ENCODE measurements around the gene RADIL.
"Not testable (repeated sequence)": the region's sequence is repeated elsewhere in the genome, so short reads cannot be mapped to it uniquely, and the experiment has no call there.

Gene RADIL

GRCh38 chr7:4911111-4911828 lies 27.8 kb upstream of the RADIL start:
- no peak overlapping the region for H3K4me3 ChIP-seq (ENCODE audit: low read depth, low read length)
- TF ChIP-seq, protein P1, sequence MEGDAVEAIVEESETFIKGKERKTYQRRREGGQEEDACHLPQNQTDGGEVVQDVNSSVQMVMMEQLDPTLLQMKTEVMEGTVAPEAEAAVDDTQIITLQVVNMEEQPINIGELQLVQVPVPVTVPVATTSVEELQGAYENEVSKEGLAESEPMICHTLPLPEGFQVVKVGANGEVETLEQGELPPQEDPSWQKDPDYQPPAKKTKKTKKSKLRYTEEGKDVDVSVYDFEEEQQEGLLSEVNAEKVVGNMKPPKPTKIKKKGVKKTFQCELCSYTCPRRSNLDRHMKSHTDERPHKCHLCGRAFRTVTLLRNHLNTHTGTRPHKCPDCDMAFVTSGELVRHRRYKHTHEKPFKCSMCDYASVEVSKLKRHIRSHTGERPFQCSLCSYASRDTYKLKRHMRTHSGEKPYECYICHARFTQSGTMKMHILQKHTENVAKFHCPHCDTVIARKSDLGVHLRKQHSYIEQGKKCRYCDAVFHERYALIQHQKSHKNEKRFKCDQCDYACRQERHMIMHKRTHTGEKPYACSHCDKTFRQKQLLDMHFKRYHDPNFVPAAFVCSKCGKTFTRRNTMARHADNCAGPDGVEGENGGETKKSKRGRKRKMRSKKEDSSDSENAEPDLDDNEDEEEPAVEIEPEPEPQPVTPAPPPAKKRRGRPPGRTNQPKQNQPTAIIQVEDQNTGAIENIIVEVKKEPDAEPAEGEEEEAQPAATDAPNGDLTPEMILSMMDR (IDR thresholded peaks at IDR 0.05; ENCODE audit: low read depth, low read length): no peak

- no peak overlapping the region for H3K4me3 ChIP-seq (ENCODE audit: low read depth, low read length)
- TF ChIP-seq, protein P1 (IDR thresholded peaks at IDR 0.05; ENCODE audit: low read depth, low read length): no peak
Measured at GRCh38 chr7:4906682-4907081, 23.2 kb upstream of the RADIL start.

DNA sequence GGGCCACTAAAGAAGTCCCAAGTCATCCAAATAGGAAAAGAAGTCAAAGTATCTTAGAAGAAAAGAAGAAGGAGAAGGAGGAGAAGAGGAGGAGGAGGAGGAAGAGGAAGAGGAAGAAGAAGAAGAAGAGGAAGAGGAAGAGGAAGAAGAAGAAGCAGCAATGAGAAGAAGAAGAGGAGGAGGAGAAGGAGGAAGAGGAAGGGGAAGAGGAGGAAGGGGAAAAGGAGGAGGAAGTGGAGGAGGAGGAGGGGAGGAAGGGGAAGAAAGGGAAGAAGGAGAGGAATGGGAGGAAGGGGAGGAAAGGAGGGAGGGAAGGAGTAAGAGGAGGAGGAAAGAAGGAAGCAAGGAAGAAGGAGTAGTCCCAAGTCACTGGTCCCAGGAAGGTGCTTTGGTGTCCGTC lies 21.7 kb upstream of the RADIL start:
- TF ChIP-seq, protein P1 (IDR thresholded peaks at IDR 0.05; ENCODE audit: low read depth, low read length): no peak
- H3K4me3 ChIP-seq (ENCODE audit: low read depth, low read length): no peak overlapping the region

DNA sequence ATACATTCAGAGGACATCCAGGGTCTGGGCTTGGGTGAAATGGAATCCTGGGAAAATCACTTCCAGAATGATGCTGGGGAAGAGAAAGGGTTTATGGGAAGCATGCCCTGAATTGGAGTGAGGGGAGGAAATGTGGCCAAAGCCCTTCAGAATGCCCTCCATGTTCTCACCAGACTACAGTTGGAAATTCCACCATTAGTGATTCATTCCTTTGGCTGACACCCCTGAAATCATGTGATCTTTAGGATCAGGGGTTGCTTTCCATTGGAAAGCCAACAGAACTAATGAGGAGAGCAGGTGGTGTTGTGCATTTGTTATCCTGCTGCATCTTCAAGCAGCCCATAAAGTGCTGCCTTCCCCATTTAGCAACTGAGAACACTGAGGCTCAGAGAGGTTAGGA lies 20.8 kb upstream of the RADIL start:
- no peak overlapping the region for H3K4me3 ChIP-seq (ENCODE audit: low read depth, low read length)
- TF ChIP-seq, protein P1 (IDR thresholded peaks at IDR 0.05; ENCODE audit: low read depth, low read length): no peak

- TF ChIP-seq, protein P1 (IDR thresholded peaks at IDR 0.05; ENCODE audit: low read depth, low read length): no peak
- H3K4me3 ChIP-seq (ENCODE audit: low read depth, low read length): no peak overlapping the region
Measured at GRCh38 chr7:4895766-4896165, 12.2 kb upstream of the RADIL start.

- TF ChIP-seq, protein P1 (IDR thresholded peaks at IDR 0.05; ENCODE audit: low read depth, low read length): no peak
- H3K4me3 ChIP-seq (ENCODE audit: low read depth, low read length): no peak overlapping the region
Measured at GRCh38 chr7:4894482-4894881, 11.0 kb upstream of the RADIL start.

- no peak overlapping the region for H3K4me3 ChIP-seq (ENCODE audit: low read depth, low read length)
- TF ChIP-seq, protein P1 (IDR thresholded peaks at IDR 0.05; ENCODE audit: low read depth, low read length): no peak
Measured at GRCh38 chr7:4893929-4894475, 10.5 kb upstream of the RADIL start.

DNA sequence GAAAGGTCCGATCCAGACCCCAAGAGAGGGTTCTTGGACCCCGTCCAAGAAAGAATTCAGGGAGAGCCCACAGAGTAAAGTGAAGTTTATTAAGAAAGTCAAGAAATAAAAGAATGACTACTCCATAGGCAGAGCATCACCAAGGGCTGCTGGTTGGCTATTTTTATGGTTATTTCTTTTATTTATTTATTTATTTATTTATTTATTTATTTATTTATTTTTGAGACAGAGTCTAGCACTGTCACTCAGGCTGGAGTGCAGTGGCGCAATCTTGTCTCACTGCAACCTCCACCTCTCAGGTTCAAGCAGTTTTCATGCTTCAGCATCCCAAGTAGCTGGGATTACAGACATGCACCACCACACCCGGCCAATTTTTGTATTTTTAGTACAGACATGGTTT lies 9.7 kb upstream of the RADIL start:
- H3K4me3 ChIP-seq (ENCODE audit: low read depth, low read length): not testable (repeated sequence)

GRCh38 chr7:4891522-4891921 lies 8.0 kb upstream of the RADIL start:
- not testable (repeated sequence) for H3K4me3 ChIP-seq (ENCODE audit: low read depth, low read length)
